OCI-LY7 (cell line): ENCODE results near the gene DKK2. TPM values are rescaled to one million over a fixed set of nuclear protein-coding genes. Genes with fewer than 3 reads are reported as not detected.
A peak's percentile ranks its signal among the peaks of the same experiment; 100 is the strongest.

Experiments used
- BruUV-seq: library from RNA; stranded (reverse); fragments of 400-500 nt; replicated peaks from 2 replicates; lab custom pipeline; 2021; lab: Mats Ljungman, UMichigan
- CTCF ChIA-PET: fragments of 300-600 bp; sonication (Branson Sonifier 250); formaldehyde crosslinking; loops from one replicate; lab custom pipeline; 2022; ENCODE audit warnings: antibody characterized with exemption; ENCODE audit not compliant: unreplicated experiment; lab: Charles Lee
- POLR2A ChIA-PET: fragments of 300-600 bp; sonication (Branson Sonifier 250); formaldehyde crosslinking; loops from one replicate; lab custom pipeline; 2022; ENCODE audit warnings: antibody characterized with exemption; lab: Charles Lee
- DNase-seq: peaks from one replicate; pipeline ENCODE4 v3.0.0-alpha.2; 2015; ENCODE audit warnings: low spot score
- H2AFZ ChIP-seq: fragments of 200-600 bp; sonication (generic), shearing (Covaris generic); 2 replicates; pipeline ENCODE4 v1.6.1; 2014; ENCODE audit warnings: mild to moderate bottlenecking, antibody characterized with exemption, low read length, moderate library complexity
- H3K27ac ChIP-seq: fragments of 200-600 bp; sonication (generic); 2 replicates; pipeline ENCODE4 v1.5.1; 2014; ENCODE audit warnings: mixed run types, low read depth, mild to moderate bottlenecking, moderate library complexity, low read length, inconsistent platforms; ENCODE audit not compliant: poor library complexity, severe bottlenecking
- H3K36me3 ChIP-seq: fragments of 200-600 bp; sonication (generic); 2 replicates; pipeline ENCODE4 v1.6.1; 2014; ENCODE audit warnings: mild to moderate bottlenecking, antibody characterized with exemption, low read length, moderate library complexity, mixed read lengths; ENCODE audit not compliant: insufficient read depth
- H3K4me1 ChIP-seq: fragments of 200-600 bp; sonication (generic); 2 replicates; pipeline ENCODE4 v1.5.1; 2014; ENCODE audit warnings: mild to moderate bottlenecking, low read length; ENCODE audit not compliant: insufficient read depth, poor library complexity, severe bottlenecking
- H3K4me2 ChIP-seq: fragments of 200-600 bp; sonication (generic); 2 replicates; pipeline ENCODE4 v1.6.1; 2014; ENCODE audit warnings: mild to moderate bottlenecking, low read length
- H3K4me3 ChIP-seq: fragments of 200-600 bp; sonication (generic); 2 replicates; pipeline ENCODE4 v1.5.1; 2014; ENCODE audit warnings: mild to moderate bottlenecking, low read depth, low read length; ENCODE audit not compliant: poor library complexity, severe bottlenecking
- H3K79me2 ChIP-seq: fragments of 200-600 bp; sonication (generic); 2 replicates; pipeline ENCODE4 v1.6.1; 2016; ENCODE audit warnings: low read depth, mild to moderate bottlenecking, low read length, moderate library complexity, mixed read lengths; ENCODE audit not compliant: insufficient read depth
- H3K9me2 ChIP-seq: fragments of 200-600 bp; sonication (generic); 2 replicates; pipeline ENCODE4 v1.6.1; 2016; ENCODE audit warnings: mild to moderate bottlenecking, low read length, mixed read lengths; ENCODE audit not compliant: insufficient read depth
- H3K9me3 ChIP-seq: fragments of 200-600 bp; sonication (generic); 2 replicates; pipeline ENCODE4 v1.6.1; 2014; ENCODE audit warnings: mild to moderate bottlenecking, mixed run types, low read length, mixed read lengths
- H4K20me1 ChIP-seq: fragments of 200-600 bp; sonication (generic); 2 replicates; pipeline ENCODE4 v1.6.1; 2014; ENCODE audit warnings: mild to moderate bottlenecking, antibody characterized with exemption, low read length, moderate library complexity, mixed read lengths; ENCODE audit not compliant: insufficient read depth
- EZH2phosphoT487 ChIP-seq: fragments of 200-600 bp; sonication (generic); IDR thresholded peaks from 2 replicates; pipeline ENCODE4 v1.6.1; 2018; ENCODE audit warnings: low read depth, borderline replicate concordance, mild to moderate bottlenecking, mixed run types, antibody characterized with exemption, low read length, moderate library complexity, mixed read lengths
- intact Hi-C: fragments of 100-400 bp; cut with micrococcal nuclease; formaldehyde crosslinking; loops from one replicate; pipeline ENCODE4 v1.10.0; 2022; ENCODE audit not compliant: unreplicated experiment
- total RNA-seq, 2 experiments: library from RNA; depleted of rRNA in 1 of 2; stranded (reverse); fragments of >200 nt in 1 of 2; shearing (Covaris generic) in 1 of 2; gene quantifications; 2 replicates each; pipeline ENCODE4 v1.2.3, GENCODE V29; 2014 to 2022
- TF ChIP-seq, protein P1 (sequence below): fragments of 200-600 bp; sonication (generic); conservative IDR thresholded peaks from 2 replicates; pipeline ENCODE4 v1.5.1; 2014; ENCODE audit warnings: mild to moderate bottlenecking, antibody characterized with exemption, low read length, moderate library complexity, mixed read lengths

The DKK2 gene
- total RNA-seq, 2 experiments from 2014 or later, result not detected

DNA sequence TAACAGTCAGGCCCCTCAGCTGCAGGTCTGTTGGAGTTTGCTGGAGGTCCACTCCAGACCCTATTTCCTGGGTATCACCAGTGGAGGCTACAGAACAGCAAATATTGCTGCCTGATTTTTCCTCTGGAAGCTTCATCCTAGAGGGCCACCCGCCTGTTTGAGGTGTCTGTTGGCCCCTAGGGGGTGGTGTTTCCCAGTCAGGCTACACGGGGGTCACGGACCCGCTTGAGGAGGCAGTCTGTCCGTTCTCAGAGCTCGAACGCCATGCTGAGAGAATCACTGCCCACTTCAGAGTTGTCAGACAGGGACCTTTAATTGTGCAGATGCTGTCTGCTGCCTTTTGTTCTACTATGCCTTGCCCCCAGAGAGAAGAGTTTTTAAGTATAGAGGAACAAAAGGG, 160.8 kb downstream of the DKK2 start:
- H3K79me2 ChIP-seq, result no peaks in the 10 kb centered on the region
- intact Hi-C loops, result no loop called here
- ChIA-PET POLR2A (interaction anchor here (1.2 kb wide), 1 partner anchor 25 kb away, joined by 4 read pairs; no protein-coding TSS in a partner anchor), CTCF (no interaction called here)
- no peak for TF ChIP-seq EZH2phosphoT487
- TF ChIP-seq, protein P1, sequence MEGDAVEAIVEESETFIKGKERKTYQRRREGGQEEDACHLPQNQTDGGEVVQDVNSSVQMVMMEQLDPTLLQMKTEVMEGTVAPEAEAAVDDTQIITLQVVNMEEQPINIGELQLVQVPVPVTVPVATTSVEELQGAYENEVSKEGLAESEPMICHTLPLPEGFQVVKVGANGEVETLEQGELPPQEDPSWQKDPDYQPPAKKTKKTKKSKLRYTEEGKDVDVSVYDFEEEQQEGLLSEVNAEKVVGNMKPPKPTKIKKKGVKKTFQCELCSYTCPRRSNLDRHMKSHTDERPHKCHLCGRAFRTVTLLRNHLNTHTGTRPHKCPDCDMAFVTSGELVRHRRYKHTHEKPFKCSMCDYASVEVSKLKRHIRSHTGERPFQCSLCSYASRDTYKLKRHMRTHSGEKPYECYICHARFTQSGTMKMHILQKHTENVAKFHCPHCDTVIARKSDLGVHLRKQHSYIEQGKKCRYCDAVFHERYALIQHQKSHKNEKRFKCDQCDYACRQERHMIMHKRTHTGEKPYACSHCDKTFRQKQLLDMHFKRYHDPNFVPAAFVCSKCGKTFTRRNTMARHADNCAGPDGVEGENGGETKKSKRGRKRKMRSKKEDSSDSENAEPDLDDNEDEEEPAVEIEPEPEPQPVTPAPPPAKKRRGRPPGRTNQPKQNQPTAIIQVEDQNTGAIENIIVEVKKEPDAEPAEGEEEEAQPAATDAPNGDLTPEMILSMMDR, result peak; percentile 21; the same call in 1 of the 2 replicates
- H3K4me2 ChIP-seq, result no peak overlapping the region
- no peaks in the 10 kb centered on the region for H4K20me1 ChIP-seq
- no peak overlapping the region for H3K4me3 ChIP-seq
- H3K9me3 ChIP-seq, result no peaks in the 10 kb centered on the region
- no TSS peak for BruUV-seq
- no peak for DNase-seq
- no peak overlapping the region for H3K27ac ChIP-seq
- no peaks in the 10 kb centered on the region for H3K9me2 ChIP-seq
- no peaks in the 10 kb centered on the region for H3K36me3 ChIP-seq
- no peak overlapping the region for H2AFZ ChIP-seq
- H3K4me1 ChIP-seq, result no peaks in the 10 kb centered on the region
